IPS-15b (cell line): ENCODE measurements around the gene CNN2.
A peak's percentile ranks its signal among the peaks of the same experiment; 100 is the strongest.

Source experiments
- H3K27me3 ChIP-seq: one replicate; pipeline ENCODE4 v1.6.1; 2013; ENCODE audit warnings: low read length; ENCODE audit not compliant: control insufficient read depth, insufficient read depth
- H3K36me3 ChIP-seq: one replicate; pipeline ENCODE4 v1.6.1; 2013; ENCODE audit warnings: low read length; ENCODE audit not compliant: control insufficient read depth, insufficient read depth
- H3K4me1 ChIP-seq: one replicate; pipeline ENCODE4 v1.6.1; 2013; ENCODE audit warnings: mild to moderate bottlenecking, low read length; ENCODE audit not compliant: control insufficient read depth, insufficient read depth
- H3K4me3 ChIP-seq: one replicate; pipeline ENCODE4 v1.5.1; 2013; ENCODE audit warnings: low read depth, low read length
- H3K9ac ChIP-seq: one replicate; pipeline ENCODE4 v1.6.1; 2013; ENCODE audit warnings: low read depth, mild to moderate bottlenecking, low read length
- H3K9me3 ChIP-seq: one replicate; pipeline ENCODE4 v1.6.1; 2013; ENCODE audit warnings: mild to moderate bottlenecking, low read length; ENCODE audit not compliant: control insufficient read depth, insufficient read depth

The CNN2 gene

GRCh38 chr19:1051791-1052190 is 25.4 kb downstream of the CNN2 start:
- no peak overlapping the region for H3K9ac ChIP-seq
- H3K36me3 ChIP-seq, result peaks cover 20% of the 10 kb centered on the region
- no peaks in the 10 kb centered on the region for H3K27me3 ChIP-seq
- no peaks in the 10 kb centered on the region for H3K4me1 ChIP-seq
- H3K9me3 ChIP-seq, result no peaks in the 10 kb centered on the region
- no peak overlapping the region for H3K4me3 ChIP-seq

GRCh38 chr19:1052349-1052975 is 26.1 kb downstream of the CNN2 start:
- Histone ChIP-seq H3K9ac (no peak overlapping the region), H3K27me3 (no peaks in the 10 kb centered on the region), H3K36me3 (peaks cover 17% of the 10 kb centered on the region), H3K9me3 (no peaks in the 10 kb centered on the region), H3K4me1 (no peaks in the 10 kb centered on the region), H3K4me3 (no peak overlapping the region)

GRCh38 chr19:1053176-1054101 is 27.0 kb downstream of the CNN2 start:
- H3K9ac ChIP-seq, result no peak overlapping the region
- no peaks in the 10 kb centered on the region for H3K9me3 ChIP-seq
- no peaks in the 10 kb centered on the region for H3K4me1 ChIP-seq
- no peak overlapping the region for H3K4me3 ChIP-seq
- H3K27me3 ChIP-seq, result no peaks in the 10 kb centered on the region
- peaks cover 17% of the 10 kb centered on the region for H3K36me3 ChIP-seq

GRCh38 chr19:1054102-1055027 is 28.0 kb downstream of the CNN2 start:
- no peak overlapping the region for H3K4me3 ChIP-seq
- no peaks in the 10 kb centered on the region for H3K4me1 ChIP-seq
- H3K9ac ChIP-seq, result no peak overlapping the region
- H3K36me3 ChIP-seq, result peaks cover 21% of the 10 kb centered on the region
- H3K27me3 ChIP-seq, result no peaks in the 10 kb centered on the region
- H3K9me3 ChIP-seq, result no peaks in the 10 kb centered on the region

GRCh38 chr19:1055028-1055425 is 28.6 kb downstream of the CNN2 start:
- H3K36me3 ChIP-seq, result peaks cover 21% of the 10 kb centered on the region
- H3K4me3 ChIP-seq, result no peak overlapping the region
- no peaks in the 10 kb centered on the region for H3K27me3 ChIP-seq
- H3K9ac ChIP-seq, result no peak overlapping the region
- no peaks in the 10 kb centered on the region for H3K4me1 ChIP-seq
- no peaks in the 10 kb centered on the region for H3K9me3 ChIP-seq

- Histone ChIP-seq H3K9me3 (no peaks in the 10 kb centered on the region), H3K36me3 (peaks cover 21% of the 10 kb centered on the region), H3K4me1 (no peaks in the 10 kb centered on the region)
These were observed 29.6 kb downstream of the CNN2 start for GRCh38 chr19:1055886-1056620.

GRCh38 chr19:1057176-1057855 is 30.9 kb downstream of the CNN2 start:
- Histone ChIP-seq H3K27me3 (no peaks in the 10 kb centered on the region), H3K9me3 (no peaks in the 10 kb centered on the region), H3K9ac (no peak overlapping the region), H3K4me3 (no peak overlapping the region), H3K36me3 (peaks cover 24% of the 10 kb centered on the region), H3K4me1 (no peaks in the 10 kb centered on the region)

More at GRCh38 chr19:1055886-1056620, 29.6 kb downstream of the CNN2 start:
- no peak overlapping the region for H3K4me3 ChIP-seq
- H3K9ac ChIP-seq, result no peak overlapping the region
- no peaks in the 10 kb centered on the region for H3K27me3 ChIP-seq

GRCh38 chr19:1058112-1058511 is 31.7 kb downstream of the CNN2 start:
- H3K36me3 ChIP-seq, result peaks cover 20% of the 10 kb centered on the region
- H3K9ac ChIP-seq, result no peak overlapping the region
- no peaks in the 10 kb centered on the region for H3K27me3 ChIP-seq
- H3K4me3 ChIP-seq, result no peak overlapping the region
- no peaks in the 10 kb centered on the region for H3K9me3 ChIP-seq
- no peaks in the 10 kb centered on the region for H3K4me1 ChIP-seq

GRCh38 chr19:1060689-1061088 is 34.3 kb downstream of the CNN2 start:
- Histone ChIP-seq H3K4me1 (peaks cover 8% of the 10 kb centered on the region), H3K36me3 (peaks cover 13% of the 10 kb centered on the region), H3K9me3 (no peaks in the 10 kb centered on the region), H3K27me3 (peaks cover 3% of the 10 kb centered on the region), H3K9ac (no peak overlapping the region), H3K4me3 (no peak overlapping the region)

GRCh38 chr19:1061987-1062386 is 35.6 kb downstream of the CNN2 start:
- Histone ChIP-seq H3K27me3 (peaks cover 3% of the 10 kb centered on the region), H3K4me1 (peaks cover 8% of the 10 kb centered on the region), H3K36me3 (peaks cover 8% of the 10 kb centered on the region), H3K4me3 (peak overlapping the region; percentile 37), H3K9ac (peak overlapping the region; percentile 47), H3K9me3 (no peaks in the 10 kb centered on the region)
